NCI-H146 (cell line): ENCODE data around the gene NMUR1.
A peak's percentile ranks its signal among the peaks of the same experiment; 100 is the strongest.

Experiments
- DNase-seq: peaks from one replicate; lab custom pipeline; 2025; lab: John Stamatoyannopoulos, UW

NMUR1 gene

DNA sequence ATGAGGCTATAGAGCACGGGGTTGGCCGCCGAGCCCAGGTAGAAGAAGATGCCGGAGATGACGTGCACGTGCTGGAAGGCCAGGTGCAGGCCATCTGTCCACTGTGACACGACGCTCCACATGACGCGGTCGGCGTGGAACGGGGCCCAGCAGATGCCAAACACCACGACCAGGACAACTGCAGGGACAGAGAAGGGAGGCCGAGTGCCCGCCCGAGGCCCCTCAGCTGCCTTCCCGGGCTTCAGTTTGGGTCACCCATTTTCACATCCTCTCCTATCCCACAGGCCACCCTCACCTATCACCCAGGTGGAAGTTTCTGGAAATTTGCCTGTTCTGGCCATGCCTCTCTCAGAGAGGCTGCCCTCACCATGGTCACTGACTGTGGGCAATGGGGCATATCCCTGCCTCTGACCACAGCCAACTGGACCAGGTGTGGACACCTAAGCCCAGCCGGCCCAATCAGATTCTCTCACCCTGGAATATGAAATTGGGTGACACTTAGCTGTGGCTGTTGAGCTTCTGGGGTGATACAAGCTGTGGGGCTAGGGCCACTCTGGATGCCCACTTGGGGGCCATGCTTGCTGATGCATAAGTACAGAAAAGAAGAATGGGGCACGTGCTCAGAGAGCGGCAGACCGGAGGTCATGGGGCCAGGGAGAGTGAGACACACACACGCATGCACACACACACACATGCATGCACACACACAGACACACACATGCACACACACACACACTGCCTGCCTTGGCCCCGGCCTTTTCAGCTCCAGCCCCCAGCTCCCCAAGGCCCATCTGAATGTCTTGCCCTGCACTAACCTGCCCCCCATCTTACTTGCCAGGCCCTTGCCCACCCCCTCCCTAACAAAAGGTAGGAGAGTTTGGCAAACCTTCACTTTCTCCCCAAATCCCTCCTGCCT, 4.7 kb downstream of the NMUR1 start:
- DNase-seq = no peak

DNA sequence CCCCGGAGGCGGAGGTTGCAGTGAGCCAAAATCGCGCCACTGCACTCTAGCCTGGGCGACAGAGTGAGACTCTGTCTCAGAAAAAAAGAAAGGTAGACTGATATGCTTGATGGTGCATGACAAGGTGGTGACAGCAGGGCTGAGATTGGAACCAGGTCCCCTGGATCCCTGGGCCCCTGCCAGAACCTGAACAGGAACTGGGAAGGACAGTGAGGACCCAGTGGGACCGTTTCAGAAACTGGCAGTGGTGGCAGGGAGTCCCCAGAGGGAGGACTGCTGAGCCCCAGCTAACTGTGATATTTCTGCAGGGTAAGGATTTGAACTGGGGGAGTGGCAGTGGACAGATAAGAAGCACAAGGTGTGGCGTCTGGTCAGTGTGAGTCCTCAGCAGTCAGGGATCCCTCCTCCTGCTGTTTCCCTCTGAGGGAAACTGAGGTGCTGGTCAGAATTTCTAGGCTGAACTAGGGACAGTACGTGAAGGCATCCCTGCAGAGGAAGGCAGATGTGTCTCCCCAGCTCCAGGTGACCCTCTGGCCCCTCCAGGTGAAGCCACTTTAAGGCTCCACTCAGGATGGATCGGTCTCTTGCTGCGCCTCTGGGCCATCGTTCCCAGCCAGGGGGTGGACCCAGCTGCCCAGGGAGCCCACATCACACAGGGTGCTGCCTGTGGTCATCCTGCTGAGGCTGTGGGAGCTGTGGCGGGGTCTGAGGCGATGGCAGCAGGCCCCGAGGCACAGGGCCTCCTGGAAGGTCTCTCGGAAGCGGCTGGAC, 5.6 kb downstream of the NMUR1 start:
- DNase-seq = no peak

DNA sequence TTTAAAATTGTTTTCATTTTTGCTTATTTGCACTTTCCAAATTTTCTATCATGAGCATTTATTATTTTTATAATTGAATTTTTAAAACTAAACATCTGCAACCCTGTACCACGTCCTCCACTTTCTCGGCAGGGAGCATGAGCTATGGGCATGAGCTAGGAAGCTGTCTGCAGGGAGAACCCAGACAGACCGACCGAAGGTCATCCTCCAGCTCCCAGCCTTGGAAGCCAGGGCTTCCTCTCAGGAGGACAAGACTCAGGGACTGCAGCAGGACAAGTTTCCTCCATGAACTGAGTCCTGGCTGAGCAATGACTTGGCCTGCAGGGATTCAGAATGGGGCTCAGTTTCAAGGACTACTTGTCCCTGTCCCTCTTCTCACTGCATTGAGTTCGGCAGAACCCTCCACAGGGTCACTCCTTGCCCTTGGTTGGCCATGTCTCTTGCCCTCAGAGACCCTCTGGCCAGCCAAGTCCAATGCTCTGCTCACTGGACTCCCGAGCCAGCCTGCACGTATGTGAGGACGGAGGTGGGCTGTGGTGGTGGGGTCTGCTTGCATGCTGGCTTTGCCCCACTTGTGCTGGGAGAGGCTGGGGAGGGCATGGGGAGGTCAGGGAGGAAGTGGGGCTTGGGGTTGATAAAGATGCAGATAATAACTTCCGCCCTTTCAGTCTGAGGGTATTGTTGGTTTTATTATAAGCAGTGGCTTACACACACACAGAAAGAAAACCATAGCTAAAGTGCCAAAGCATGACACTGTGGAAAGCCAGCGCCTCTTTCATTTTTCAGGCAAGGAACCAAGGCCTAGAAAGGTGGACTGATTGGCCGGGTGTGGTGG, 6.6 kb downstream of the NMUR1 start:
- no peak for DNase-seq

DNA sequence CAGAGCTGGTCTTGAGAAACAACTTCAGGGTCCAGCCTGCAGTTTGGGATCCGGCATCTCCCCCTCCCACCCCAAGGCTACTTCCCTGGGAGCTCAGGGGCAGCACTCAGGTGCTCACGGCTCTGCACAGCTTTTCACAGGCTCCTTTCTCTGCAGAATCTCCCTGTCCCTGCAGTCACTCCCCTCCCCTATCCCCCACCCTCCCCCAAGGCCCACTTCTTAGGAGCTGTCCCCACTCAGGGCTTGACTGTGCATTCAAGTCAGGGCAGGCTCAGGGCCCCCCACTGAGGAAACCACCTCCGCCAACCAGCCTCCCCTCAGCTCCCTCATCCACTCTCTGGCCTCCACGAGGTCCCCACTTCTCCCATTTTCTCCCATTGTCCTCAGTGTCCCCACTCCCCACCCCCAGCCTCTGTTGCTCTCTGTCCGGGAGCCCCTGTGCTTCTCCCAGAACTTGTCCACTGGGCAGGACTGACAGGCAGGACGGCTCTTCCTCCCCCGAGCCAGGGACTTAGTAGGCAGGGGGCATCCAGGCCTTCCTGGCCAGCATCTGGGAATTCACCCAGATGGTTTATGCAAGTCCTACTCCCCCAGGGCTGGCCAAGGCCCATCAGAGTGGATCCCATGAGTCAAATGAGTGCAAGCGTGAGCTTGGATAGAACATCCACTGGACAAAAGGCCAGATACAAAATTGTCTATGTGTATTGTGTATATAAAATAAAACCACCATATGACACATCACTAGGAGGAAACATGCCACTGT, 7.6 kb downstream of the NMUR1 start:
- no peak for DNase-seq

DNA sequence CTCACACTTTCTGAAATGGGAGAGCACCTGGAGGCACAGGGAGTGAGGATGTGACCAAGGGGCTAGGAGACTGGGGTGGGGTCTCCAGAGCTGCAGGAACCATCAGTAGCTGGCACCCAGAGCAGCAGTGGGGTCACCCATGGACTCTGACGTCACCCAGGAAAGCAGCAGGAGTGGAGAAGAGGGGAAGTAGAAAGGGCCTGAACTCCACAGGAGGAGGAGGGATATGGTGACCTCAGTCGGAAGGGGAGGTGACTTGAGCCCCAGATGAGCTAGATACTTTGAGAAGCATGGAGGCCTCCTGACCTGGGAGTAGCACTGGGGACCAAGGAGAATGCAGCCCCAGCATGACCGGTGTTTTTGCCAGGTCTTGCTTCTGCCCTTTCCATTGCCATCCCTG, 8.8 kb downstream of the NMUR1 start:
- no peak for DNase-seq

DNA sequence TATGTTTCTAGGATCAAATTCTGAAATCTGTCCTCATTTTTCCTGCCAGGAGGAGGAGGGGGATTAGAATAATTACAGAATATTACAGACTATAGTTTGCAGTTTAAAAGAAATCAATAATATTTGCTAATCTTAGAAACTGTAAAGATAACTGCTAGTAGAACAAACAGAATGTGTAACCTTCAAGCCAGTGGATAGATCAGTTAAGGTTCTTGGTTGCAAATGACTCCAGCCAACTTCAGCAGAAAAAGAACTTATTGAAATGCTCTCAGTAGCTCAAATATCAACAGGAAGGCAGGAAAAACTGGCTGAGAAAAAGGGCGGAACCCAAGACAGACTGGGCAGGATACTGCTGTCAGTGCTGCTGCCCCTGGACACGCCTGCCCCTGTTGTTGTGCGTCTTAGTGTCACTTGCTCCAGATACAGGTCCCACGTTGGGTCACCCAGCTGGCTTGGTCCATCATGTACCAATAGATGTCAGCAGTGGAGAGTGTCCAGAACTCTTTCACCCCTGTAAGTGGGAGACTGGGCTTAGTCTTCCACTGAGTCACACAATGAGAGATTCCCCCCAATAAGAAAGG, 10.2 kb downstream of the NMUR1 start:
- no peak for DNase-seq

DNA sequence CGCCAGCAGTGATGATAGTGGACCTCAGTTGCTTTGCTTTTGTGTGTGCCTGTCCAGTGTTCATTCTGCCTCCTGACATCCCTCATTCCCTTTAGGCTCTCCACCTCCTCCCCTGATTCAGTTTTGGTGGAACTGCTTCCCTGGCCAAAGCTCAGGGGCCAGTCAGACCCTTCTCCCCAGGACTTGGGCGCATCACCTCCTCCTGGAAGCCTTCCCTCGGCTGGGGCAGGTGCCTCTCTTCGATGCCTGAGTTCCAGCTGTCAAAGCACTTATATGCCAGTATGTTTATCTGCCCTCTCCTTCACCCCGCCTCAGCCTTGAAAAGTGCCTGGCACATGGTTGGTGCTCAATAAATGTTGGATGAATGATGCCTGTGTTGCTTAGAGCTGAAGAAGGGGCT, 11.5 kb downstream of the NMUR1 start:
- DNase-seq = no peak

DNA sequence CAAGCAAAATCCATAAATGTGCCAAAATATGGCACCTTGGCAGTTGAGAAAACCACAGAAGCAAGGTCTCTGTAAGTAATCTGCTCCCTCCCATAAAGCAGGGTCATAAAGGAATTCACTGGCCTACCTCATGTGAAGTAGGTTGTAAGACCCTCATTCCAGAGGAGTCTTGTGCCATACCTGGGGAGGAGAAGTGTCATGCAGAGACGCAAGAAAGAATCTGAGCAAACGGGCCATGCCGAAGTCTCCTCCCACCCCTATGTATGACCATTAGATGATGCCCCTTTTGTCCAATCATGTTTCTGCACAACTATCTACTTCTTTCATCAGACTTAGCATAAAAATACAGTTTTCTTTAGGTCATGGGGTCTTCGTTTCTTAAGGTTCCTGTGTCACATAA, 14.6 kb downstream of the NMUR1 start:
- DNase-seq = no peak

DNA sequence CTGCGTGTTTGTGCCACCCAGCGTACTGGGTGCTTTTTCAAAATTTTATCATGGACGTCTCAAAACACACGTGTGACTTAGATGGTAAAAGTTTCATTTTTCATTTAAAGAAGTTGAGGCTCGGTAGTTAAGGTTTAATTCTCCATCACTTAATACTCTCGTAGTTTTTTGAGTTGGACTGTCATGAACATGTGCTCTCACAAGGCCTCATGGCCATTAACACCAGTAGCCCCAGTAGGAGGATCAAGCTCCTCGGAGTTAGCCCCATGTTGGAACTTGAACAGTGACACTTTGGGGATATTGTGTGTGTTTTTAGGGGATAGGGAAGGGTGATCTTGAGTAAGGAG, 15.3 kb downstream of the NMUR1 start:
- no peak for DNase-seq

DNA sequence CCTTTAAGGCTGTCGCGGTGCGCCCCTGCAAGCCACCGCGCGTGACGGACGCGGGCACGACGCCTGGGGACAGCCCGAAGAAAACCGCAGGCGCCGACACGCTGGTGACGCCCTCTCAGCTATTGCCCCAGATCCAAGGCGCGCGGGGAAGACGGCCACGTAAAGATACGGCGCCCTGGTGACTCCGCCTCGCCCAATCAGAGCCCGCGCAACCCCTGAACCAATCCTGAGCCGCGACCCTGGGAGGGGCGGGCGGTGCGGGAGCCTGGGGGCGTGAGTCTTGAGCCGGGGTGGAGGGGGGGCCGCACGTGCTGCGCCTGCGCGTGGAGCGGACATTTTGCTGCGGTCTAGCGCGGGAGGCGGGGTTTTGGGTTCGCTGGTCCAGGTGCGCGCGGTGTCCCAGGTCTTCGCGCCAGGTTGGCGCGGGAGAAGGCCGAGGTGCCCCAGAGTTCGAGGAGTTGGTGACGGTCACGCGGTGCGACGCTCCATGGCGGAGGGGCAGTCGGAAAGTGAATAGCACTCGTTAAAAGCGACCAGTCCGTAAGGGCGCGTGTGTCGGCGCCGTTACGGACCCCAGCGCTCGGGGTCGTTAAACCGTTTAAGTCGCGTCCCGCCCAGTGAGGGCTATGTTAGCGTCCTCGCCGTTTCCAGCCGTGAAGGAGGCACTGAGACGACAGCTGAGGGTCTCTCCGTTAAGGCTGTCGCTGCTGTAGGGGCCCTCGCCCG, 15.9 kb downstream of the NMUR1 start:
- peak; percentile 96 for DNase-seq

DNA sequence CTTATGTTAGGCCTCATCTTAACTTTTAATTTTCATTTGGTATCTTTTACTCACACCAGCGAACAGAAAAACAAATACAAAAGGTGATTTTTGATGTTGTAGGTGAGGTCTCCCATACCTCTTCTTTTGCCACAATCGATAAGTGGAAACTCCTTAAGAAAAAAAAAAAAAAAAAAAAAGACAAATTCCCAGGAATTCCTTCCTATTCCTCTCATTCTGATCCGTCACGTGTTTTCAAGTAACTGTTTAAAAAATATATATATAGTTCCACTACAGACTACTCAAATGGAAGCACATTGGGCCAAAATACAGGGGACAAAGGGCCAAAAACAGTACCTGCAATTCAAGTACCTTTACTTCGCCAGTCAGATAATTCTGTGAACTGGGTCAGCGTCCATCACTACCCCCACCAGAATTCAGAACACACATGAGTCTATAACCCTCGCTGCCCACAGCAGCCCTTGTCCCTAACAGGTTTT, 16.5 kb downstream of the NMUR1 start:
- no peak for DNase-seq

DNA sequence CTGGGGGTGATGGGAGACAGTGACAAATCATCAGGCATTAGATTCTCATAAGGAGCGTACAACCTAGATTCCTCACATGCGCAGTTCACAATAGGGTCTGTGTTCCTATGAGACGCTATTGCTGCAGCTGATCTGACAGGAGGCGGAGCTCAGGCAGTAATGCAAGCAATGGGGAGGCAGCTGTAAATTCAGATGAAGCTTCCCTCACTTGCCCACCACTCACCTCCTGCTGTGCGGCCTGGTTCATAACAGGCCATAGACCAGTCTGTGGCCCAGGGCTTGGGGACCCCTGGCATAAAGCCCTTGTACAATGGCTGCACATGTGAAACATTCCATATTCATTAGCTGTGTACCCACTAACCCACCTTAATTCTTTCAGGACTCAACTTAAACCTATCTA, 18.0 kb downstream of the NMUR1 start:
- DNase-seq = no peak

DNA sequence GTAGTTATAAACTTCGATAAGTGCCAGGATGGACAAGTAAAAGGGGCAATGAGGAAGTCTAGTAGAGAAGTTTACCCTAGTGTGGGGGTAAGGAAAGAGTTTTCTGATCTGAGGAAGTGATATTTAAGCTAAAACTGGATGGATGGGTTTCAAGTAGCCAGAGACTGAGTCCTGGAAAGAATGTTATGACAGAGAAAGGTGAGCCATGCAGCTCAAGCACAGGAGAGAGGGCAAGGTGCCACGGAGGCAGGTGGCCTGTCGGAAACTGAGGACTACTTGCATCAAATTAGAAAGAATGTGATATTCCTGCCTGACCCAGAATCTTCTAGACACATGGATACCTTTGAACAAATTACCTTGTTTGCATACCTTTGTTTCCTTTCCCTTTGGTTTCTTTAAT, 26.5 kb downstream of the NMUR1 start:
- DNase-seq = no peak

DNA sequence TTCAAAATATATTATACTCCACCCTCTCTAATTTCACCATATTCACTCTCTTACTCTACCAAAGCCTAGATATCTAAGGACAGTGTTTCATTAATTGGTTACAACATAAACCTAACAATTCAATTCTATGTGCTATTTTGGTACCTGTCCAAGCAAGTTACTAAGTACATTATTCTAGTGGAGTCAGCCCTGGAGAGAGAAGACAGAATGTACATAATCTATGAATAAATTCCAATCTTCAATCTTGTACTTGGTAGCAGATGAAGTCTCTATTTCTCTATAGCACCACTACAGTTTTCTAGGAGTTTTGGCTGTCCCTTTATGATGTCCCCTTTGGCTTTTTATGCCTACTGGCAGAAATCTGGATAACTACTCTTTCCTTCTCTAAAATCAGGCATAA, 27.6 kb downstream of the NMUR1 start:
- no peak for DNase-seq

DNA sequence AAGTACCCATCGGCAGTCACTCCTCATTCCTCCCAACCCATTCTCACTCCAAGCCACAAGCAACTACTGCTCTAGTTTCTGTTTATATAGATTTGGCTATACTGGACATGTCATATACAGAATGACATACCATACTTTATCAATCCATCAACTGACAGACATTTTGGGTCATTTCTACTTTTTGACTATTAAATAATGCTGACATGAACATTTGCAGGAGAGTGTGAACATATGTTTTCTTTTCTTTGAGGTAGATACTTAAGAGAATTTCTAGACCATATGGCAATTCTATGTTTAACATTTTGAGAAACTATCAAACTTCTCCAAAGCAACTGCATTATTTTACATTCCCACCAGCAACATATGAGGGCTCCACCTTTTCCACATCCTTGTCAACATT, 32.6 kb downstream of the NMUR1 start:
- DNase-seq = no peak

DNA sequence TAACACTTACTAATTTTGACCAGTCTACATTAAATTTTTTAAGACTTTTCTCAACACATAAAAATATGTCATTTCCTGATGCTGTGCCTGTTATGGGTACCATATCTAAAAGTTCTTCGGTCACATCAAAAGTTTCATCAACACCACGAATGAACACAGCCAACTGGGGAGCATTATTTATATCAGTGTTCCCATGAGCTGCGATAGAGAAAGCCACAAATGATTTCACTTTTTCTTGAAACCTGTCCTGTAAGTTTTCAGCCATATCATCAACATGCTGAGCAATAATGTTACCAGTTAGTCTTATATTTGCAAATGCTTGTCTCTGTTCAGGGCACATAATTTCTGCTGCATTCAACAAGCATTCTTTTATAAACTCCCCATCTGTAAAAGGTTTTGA, 35.6 kb downstream of the NMUR1 start:
- DNase-seq = no peak

DNA sequence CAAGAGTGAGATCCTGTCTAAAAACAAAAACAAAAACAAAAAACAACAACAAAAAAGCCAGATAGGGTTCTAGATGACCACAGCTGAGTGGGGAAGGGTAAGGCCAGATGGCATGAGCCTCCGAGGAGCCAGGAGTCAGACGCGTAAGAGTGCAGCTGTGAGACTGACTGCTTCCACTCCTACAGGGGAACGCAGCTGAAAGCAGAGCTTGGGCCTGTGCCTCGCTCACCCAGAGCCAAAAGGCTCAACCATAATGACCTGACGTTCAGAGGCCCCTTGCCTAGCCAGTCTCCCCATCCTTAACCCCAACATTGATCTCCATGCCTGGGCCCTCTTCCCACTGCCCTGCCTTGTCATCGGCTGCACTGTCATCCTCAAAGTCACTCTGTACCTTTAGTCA, 39.4 kb downstream of the NMUR1 start:
- no peak for DNase-seq

DNA sequence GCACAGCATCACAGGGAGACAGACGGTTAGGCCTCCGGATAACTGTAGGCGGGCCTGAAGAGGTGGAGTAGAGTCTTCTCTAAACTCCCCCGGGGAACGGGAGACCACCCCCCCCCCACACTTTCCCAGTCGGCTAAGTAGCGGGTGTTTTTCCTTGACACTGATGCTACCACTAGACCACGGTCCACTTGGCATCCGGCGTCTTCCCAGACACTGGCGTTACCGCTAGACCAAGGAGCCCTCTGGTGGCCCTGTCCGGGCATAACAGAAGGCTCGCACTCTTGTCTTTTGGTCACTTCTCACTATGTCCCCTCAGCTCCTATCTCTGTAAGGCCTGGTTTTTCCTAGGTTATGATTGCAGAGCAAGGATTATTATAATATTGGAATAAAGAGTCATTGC, 40.3 kb downstream of the NMUR1 start:
- DNase-seq = no peak

DNA sequence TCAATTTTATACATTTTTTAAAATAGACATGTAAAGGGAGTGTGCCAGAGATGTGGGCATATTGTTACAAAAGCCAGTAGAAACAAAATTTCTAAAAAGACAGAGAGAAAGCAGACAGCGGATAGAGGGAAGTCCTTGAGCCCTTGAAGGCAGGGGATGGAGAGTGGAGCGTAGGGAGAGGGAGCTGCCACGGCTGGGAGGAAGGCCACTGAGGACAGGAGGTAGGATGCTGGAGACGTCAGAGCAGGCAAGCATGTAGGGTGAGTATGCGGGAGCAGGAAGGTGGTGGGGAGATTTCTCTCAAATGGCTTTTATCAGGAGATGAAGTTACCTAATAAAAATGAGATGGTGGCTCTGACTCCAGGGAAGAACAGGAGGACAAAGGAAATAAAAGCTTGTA, 41.9 kb downstream of the NMUR1 start:
- no peak for DNase-seq

DNA sequence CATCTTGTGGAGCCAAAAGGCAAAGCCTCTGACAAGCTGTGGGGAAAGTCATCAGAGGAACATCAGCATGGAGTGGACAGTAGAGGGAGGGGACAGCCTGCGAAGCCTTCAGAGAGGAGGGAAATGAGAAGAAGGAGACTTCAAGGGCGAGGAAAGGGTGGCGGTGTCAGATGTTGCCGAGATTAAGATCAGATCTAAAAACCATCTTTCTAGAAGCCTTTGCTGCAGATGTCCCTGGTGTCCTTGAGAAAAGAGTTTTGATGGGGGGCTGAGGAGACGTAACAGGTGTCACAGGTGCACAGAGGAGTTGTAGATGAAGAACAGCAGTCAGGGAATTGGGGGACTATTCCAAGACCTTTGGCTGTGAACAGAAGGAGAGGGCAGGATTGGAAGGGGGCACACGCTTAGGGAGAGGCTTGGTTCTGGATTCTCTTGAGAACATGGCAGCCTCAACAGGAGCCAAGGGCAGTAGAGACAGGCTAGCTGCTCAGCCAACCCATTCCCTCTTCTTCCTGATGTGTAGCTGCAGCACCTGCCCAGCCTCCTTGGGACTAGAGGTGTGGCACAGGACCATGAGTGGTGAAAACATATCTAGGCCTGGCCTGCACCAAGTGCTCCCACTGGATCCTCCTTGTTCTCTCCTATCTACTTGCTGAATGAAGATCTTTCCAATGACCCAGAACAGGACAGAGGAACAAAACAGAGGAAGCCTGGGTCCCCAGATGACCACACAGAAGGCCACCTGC, 43.2 kb downstream of the NMUR1 start:
- DNase-seq = no peak
